LNCAP (cell line): ENCODE results near the gene RUNX3.

Experiments used
- TF ChIP-seq, protein P1 (sequence below): fragments of 450-650 bp; IDR thresholded peaks from 2 replicates; pipeline ENCODE4 v1.5.1; 2017; ENCODE audit warnings: mild to moderate bottlenecking

Gene RUNX3

DNA sequence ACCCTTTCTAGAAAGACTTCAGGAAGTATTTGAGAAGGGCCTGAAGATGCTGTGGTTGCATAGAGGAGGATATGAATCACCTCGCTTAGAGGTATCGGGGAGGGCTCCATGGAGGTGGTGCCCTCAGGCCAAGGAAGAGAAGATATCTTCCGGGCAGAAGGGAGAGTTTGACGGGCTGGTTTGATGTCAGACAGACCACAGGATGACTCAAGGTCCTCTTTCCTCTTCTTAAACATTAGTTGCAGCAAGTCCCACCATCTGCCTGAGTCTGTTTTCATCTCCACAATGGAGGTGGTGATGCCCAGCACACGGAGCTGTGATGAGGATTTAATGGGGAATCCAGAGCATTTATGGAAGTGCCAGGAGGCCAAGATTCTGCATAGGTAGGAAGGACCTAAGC, 25.1 kb upstream of the RUNX3 start:
- TF ChIP-seq, protein P1, sequence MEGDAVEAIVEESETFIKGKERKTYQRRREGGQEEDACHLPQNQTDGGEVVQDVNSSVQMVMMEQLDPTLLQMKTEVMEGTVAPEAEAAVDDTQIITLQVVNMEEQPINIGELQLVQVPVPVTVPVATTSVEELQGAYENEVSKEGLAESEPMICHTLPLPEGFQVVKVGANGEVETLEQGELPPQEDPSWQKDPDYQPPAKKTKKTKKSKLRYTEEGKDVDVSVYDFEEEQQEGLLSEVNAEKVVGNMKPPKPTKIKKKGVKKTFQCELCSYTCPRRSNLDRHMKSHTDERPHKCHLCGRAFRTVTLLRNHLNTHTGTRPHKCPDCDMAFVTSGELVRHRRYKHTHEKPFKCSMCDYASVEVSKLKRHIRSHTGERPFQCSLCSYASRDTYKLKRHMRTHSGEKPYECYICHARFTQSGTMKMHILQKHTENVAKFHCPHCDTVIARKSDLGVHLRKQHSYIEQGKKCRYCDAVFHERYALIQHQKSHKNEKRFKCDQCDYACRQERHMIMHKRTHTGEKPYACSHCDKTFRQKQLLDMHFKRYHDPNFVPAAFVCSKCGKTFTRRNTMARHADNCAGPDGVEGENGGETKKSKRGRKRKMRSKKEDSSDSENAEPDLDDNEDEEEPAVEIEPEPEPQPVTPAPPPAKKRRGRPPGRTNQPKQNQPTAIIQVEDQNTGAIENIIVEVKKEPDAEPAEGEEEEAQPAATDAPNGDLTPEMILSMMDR: no peak

DNA sequence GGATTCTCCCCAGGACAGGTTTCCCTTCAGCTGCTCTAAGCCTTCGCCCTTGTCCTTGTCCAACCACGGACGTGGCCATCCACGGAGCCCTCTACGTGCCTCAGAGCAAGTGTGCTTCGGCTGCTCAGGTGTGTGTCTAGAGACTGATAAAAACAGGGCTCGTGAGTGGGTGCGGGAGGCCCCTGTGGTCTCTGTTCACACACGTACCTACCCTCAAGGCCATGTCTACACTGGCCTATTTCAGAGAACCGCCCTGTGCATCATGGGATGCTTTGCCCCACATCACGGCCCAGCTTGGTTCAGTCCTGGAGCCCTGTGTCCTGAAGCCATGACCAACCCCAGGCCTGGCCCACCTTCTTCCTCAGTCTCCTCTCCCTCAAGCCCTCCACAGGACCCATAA, 24.6 kb upstream of the RUNX3 start:
- TF ChIP-seq, protein P1: no peak

DNA sequence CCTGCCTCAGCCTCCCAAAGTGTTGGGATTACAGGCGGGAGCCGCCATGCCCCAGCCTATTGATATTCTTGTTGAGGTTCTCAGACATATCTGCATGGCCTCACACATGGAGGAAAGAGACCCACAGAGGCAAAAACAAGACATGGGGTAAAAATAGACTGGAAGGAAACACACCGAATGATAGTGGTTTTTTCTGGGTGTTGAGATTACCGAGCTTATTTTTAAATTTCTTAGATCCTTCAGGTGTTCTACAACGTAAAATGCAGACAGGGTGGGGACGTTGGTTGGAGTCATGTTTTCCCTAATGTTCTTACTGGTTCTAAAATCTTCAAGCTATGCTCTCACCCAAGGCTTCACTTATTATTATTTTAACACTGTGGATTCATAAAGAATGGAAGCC, 23.9 kb upstream of the RUNX3 start:
- TF ChIP-seq, protein P1: no peak

GRCh38 chr1:24952413-24952841, 22.4 kb upstream of the RUNX3 start:
- TF ChIP-seq, protein P1: no peak

DNA sequence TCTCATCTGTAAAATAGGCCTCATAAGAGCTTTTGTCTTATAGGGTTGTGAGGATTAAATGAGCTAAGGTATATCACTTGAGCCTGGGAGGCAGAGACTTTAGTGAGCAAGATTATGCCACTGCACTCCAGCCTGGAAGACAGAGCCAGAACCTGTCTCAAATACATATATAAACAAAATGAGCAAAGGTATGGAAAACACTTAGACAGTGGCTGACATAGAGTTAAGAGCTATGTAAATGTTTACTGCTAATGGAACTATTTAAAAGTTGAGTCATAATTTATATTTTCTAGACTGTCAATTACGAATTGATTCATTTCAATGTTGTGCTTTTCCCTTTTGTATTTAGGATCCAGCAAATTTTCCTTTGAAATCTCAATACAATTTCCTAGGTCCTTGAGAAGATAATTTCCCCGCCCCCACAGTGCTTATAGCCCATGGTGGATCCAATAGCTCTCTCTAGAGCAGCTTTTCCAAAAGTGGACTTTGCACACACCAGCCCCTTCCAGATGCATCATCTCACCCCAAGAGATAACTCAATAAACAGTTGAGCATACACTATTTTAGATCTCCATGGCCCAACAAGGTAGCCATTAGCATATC, 21.8 kb upstream of the RUNX3 start:
- TF ChIP-seq, protein P1: no peak

- TF ChIP-seq, protein P1: no peak
Observed at GRCh38 chr1:24951337-24951736, 21.3 kb upstream of the RUNX3 start.

DNA sequence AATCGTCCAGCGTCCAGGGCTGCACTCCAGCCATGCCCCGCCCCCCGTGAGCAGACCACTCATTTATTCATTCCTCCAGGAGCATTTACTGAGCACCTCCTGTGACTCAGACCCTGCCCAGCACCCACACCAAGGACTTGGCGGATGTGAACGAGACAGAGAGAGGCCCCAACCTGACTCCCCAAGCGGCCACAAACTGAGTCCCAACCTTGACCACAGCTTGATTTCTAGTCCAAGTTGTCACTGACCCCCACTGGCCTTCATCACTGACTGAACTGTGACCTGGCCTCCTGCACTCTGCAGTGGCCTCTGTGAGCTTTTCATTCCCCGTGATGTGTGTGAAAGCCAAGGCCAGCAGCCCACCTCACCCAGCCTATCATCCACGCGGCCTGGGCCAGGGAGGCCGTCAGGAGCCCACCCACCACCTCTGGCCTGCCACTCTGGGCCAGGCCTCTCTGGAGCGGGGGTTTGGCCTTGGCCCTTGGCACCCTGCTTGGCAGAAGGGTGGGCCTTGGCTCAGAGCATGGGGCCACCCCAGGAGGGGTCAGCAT, 19.3 kb upstream of the RUNX3 start:
- TF ChIP-seq, protein P1: no peak
